Smooth muscle cell (in vitro differentiated cells): ENCODE results near the gene MSANTD1. TPM values are rescaled to one million over a fixed set of nuclear protein-coding genes. Genes with fewer than 3 reads are reported as not detected.

Experiments used
- DNase-seq: peaks from one replicate; lab custom pipeline; 2025; ENCODE audit not compliant: unreplicated experiment; lab: John Stamatoyannopoulos, UW
- H2AFZ ChIP-seq: fragments of 200-600 bp; sonication (generic); 2 replicates; pipeline ENCODE4 v1.6.0; 2016; ENCODE audit warnings: antibody characterized with exemption, low read depth, mild to moderate bottlenecking
- H3F3A ChIP-seq: fragments of 200-600 bp; sonication (generic); 2 replicates; pipeline ENCODE4 v1.6.0; 2017; ENCODE audit warnings: antibody characterized with exemption, low read depth
- H3K27ac ChIP-seq: fragments of 200-600 bp; sonication (generic); 2 replicates; pipeline ENCODE4 v1.5.1; 2016; ENCODE audit warnings: low read depth, mild to moderate bottlenecking
- H3K27me3 ChIP-seq: fragments of 200-600 bp; sonication (generic); 2 replicates; pipeline ENCODE4 v1.6.1; 2016; ENCODE audit warnings: low read depth, mild to moderate bottlenecking
- H3K36me3 ChIP-seq: fragments of 200-600 bp; sonication (generic); 2 replicates; pipeline ENCODE4 v1.5.1; 2016; ENCODE audit warnings: low read depth
- H3K4me1 ChIP-seq: fragments of 200-600 bp; sonication (generic); 2 replicates; pipeline ENCODE4 v1.5.1; 2016; ENCODE audit warnings: low read depth
- H3K4me2 ChIP-seq: fragments of 200-600 bp; sonication (generic); 2 replicates; pipeline ENCODE4 v1.6.0; 2016; ENCODE audit warnings: mild to moderate bottlenecking
- H3K4me3 ChIP-seq: fragments of 200-600 bp; sonication (generic); 2 replicates; pipeline ENCODE4 v1.5.1; 2016; ENCODE audit warnings: mild to moderate bottlenecking
- H3K79me2 ChIP-seq: fragments of 200-600 bp; sonication (generic); 2 replicates; pipeline ENCODE4 v1.6.0; 2016; ENCODE audit warnings: low read depth, mild to moderate bottlenecking
- H3K9ac ChIP-seq: fragments of 200-600 bp; sonication (generic); 2 replicates; pipeline ENCODE4 v1.6.0; 2016; ENCODE audit warnings: low read depth
- H3K9me3 ChIP-seq: fragments of 200-600 bp; sonication (generic); replicated peaks from 2 replicates; pipeline ENCODE4 v1.5.1; 2016; ENCODE audit warnings: low read depth
- H4K20me1 ChIP-seq: fragments of 200-600 bp; sonication (generic); 2 replicates; pipeline ENCODE4 v1.6.0; 2016; ENCODE audit warnings: low read depth
- CTCF ChIP-seq: fragments of 200-600 bp; sonication (generic); IDR thresholded peaks from 2 replicates; pipeline ENCODE4 v1.5.1; 2017; ENCODE audit warnings: borderline replicate concordance, mild to moderate bottlenecking, antibody characterized with exemption; ENCODE audit not compliant: insufficient read depth, poor library complexity, severe bottlenecking
- WGBS: methylation state at CpG from one replicate; pipeline ENCODE4 v1.1.7; 2016; ENCODE audit warnings: low lambda C conversion rate; 5-methylcytosine and 5-hydroxymethylcytosine counted together
- polyA plus RNA-seq: library from polyadenylated mRNA; unstranded; fragments of >200 nt; fragmentation: Nextera tagmentation; extraction: Ambion mirVana; gene quantifications from 2 replicates; pipeline ENCODE4 v1.2.1, GENCODE V29; 2016
- total RNA-seq: library from RNA; depleted of rRNA; stranded (reverse); fragments of >200 nt; gene quantifications from 2 replicates; pipeline ENCODE4 v1.2.3, GENCODE V29; 2014

Gene MSANTD1
- total and polyA plus RNA-seq, 2 experiments from 2014 or later: 0.30 to 1.4 TPM

- H3K27ac ChIP-seq: no peak overlapping the region
- no peak overlapping the region for H3K4me2 ChIP-seq
- no peak overlapping the region for H2AFZ ChIP-seq
- H3K79me2 ChIP-seq: peaks cover 47% of the 10 kb centered on the region
- no peaks in the 10 kb centered on the region for H3K9me3 ChIP-seq
- TF ChIP-seq CTCF: no peak
- H3K27me3 ChIP-seq: no peaks in the 10 kb centered on the region
- WGBS: 96% methylated on average over 15 of the region's 16 CpGs
- H3F3A ChIP-seq: no peaks in the 10 kb centered on the region
- no peak overlapping the region for H3K9ac ChIP-seq
- no peak overlapping the region for H3K4me3 ChIP-seq
- peaks cover 15% of the 10 kb centered on the region for H3K4me1 ChIP-seq
- H4K20me1 ChIP-seq: peaks cover 100% of the 10 kb centered on the region
- no peaks in the 10 kb centered on the region for H3K36me3 ChIP-seq
- no peak for DNase-seq
Observed at GRCh38 chr4:3302786-3303564, 54.0 kb downstream of the MSANTD1 start.

DNA sequence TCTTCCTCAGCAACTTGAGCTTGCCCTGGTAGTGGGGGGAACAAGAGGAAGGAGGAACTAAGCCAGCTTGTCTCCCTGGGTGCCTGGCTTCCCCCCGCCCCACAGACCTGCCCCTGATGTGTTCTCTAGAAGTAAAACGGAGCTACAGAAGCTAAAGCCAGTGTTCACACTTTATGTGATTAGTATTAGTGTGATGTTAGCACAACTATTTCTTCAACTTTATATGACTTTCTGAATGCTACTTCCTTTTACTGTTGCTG, 54.5 kb downstream of the MSANTD1 start:
- Histone ChIP-seq H3K27me3 (no peaks in the 10 kb centered on the region), H3K4me3 (no peak overlapping the region), H3K36me3 (no peaks in the 10 kb centered on the region), H3K4me2 (no peak overlapping the region), H3K9ac (no peak overlapping the region), H4K20me1 (peaks cover 100% of the 10 kb centered on the region), H3K9me3 (no peaks in the 10 kb centered on the region), H3K27ac (no peak overlapping the region), H3K4me1 (peaks cover 15% of the 10 kb centered on the region), H3F3A (no peaks in the 10 kb centered on the region), H3K79me2 (peaks cover 42% of the 10 kb centered on the region), H2AFZ (no peak overlapping the region)
- WGBS: 93% methylated on average over 2 of the region's 2 CpGs
- DNase-seq: no peak
- no peak for TF ChIP-seq CTCF

- no peak overlapping the region for H3K4me3 ChIP-seq
- H3K4me2 ChIP-seq: peak overlapping the region; percentile 69
- DNase-seq: no peak
- H3K4me1 ChIP-seq: peaks cover 14% of the 10 kb centered on the region
- no peaks in the 10 kb centered on the region for H3K9me3 ChIP-seq
- H3K27ac ChIP-seq: no peak overlapping the region
- 89% methylated on average over 15 of the region's 15 CpGs for WGBS
- no peaks in the 10 kb centered on the region for H3F3A ChIP-seq
- H4K20me1 ChIP-seq: peaks cover 98% of the 10 kb centered on the region
- H3K79me2 ChIP-seq: peaks cover 41% of the 10 kb centered on the region
- no peaks in the 10 kb centered on the region for H3K36me3 ChIP-seq
- no peak overlapping the region for H2AFZ ChIP-seq
- no peak for TF ChIP-seq CTCF
- no peak overlapping the region for H3K9ac ChIP-seq
- H3K27me3 ChIP-seq: no peaks in the 10 kb centered on the region
Observed at GRCh38 chr4:3303923-3304710, 55.2 kb downstream of the MSANTD1 start.
